GM18870 (cell line): Measurements from ENCODE around the gene CACNA1A.
"Not testable (repeated sequence)": the region's sequence is repeated elsewhere in the genome, so short reads cannot be mapped to it uniquely, and the experiment has no call there.

Source experiments
- ATAC-seq: cut with Tn5 transposase; IDR thresholded peaks from one replicate; pipeline ENCODE4 v1.9.1; 2021; ENCODE audit warnings: moderate library complexity; ENCODE audit not compliant: unreplicated experiment

The CACNA1A gene

GRCh38 chr19:13207846-13208671 is 298.2 kb downstream of the CACNA1A start:
- peak; percentile 55 for ATAC-seq

- no peak for ATAC-seq
Measured at GRCh38 chr19:13207237-13207845, 298.9 kb downstream of the CACNA1A start.

GRCh38 chr19:13206587-13206986 is 299.7 kb downstream of the CACNA1A start:
- ATAC-seq: no peak

GRCh38 chr19:13202112-13202511 is 304.2 kb downstream of the CACNA1A start:
- not testable (repeated sequence) for ATAC-seq

GRCh38 chr19:13198634-13199033 is 307.6 kb downstream of the CACNA1A start:
- ATAC-seq: no peak

- no peak for ATAC-seq
Measured at GRCh38 chr19:13195678-13196077, 310.6 kb downstream of the CACNA1A start.

- no peak for ATAC-seq
Measured at GRCh38 chr19:13190781-13191540, 315.3 kb downstream of the CACNA1A start.

- no peak for ATAC-seq
Measured at GRCh38 chr19:13189600-13189999, 316.7 kb downstream of the CACNA1A start.

- no peak for ATAC-seq
Measured at GRCh38 chr19:13187419-13187818, 318.9 kb downstream of the CACNA1A start.

- ATAC-seq: not testable (repeated sequence)
Measured at GRCh38 chr19:13186688-13187087, 319.6 kb downstream of the CACNA1A start.

- not testable (repeated sequence) for ATAC-seq
Measured at GRCh38 chr19:13185763-13186657, 320.3 kb downstream of the CACNA1A start.

GRCh38 chr19:13184926-13185325 is 321.4 kb downstream of the CACNA1A start:
- not testable (repeated sequence) for ATAC-seq

- ATAC-seq: no peak
Measured at GRCh38 chr19:13181747-13182388, 324.4 kb downstream of the CACNA1A start.

- ATAC-seq: not testable (repeated sequence)
Measured at GRCh38 chr19:13178291-13178690, 328.0 kb downstream of the CACNA1A start.

GRCh38 chr19:13177584-13177983 is 328.7 kb downstream of the CACNA1A start:
- ATAC-seq: not testable (repeated sequence)

- no peak for ATAC-seq
Measured at GRCh38 chr19:13176345-13176744, 329.9 kb downstream of the CACNA1A start.

- ATAC-seq: no peak
Measured at GRCh38 chr19:13173139-13173737, 333.0 kb downstream of the CACNA1A start.

GRCh38 chr19:13172346-13173138 is 333.7 kb downstream of the CACNA1A start:
- ATAC-seq: no peak

GRCh38 chr19:13171146-13171545 is 335.1 kb downstream of the CACNA1A start:
- no peak for ATAC-seq
